GM12873 (cell line): Measurements from ENCODE around the gene PARVB.

ENCODE experiments used
- CTCF ChIP-seq: IDR thresholded peaks from 2 replicates; pipeline ENCODE4 v1.5.1; 2012; ENCODE audit warnings: low read depth, mild to moderate bottlenecking, moderate library complexity, low read length, control low read depth; ENCODE audit not compliant: insufficient read depth; ENCODE audit errors: missing control alignments

Gene PARVB

DNA sequence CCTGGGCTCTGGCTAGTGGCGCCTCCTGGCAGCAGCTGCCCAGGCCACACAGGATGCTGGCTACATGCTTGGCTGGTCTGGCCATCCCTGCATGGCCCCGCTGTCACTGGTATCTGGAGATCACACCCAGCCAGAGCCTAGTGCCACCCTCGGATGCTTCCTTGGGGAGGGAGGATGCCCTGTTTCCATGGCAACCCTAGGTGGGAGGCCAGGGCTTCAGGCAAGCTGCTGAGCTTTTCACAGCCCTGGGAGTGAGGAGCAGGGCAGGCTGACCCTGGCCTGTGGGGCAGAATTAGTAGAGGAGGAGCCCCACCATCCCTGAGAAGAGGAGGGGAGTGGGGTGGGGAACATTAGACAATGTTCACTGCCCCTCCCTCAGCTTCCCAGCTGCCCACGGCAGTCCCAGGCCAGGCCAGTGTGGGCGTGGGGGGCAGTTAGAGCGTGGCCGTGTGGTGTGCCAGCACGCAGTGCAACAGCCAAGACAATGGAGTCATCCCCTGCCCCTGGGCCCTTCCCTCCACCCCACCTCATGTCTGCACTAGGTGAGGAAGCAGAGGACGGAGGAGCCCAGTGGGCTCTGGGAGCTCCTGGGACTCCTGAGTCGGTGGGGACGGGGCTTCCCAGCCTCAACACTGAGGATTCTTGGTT, 50.4 kb downstream of the PARVB start:
- no peak for TF ChIP-seq CTCF

DNA sequence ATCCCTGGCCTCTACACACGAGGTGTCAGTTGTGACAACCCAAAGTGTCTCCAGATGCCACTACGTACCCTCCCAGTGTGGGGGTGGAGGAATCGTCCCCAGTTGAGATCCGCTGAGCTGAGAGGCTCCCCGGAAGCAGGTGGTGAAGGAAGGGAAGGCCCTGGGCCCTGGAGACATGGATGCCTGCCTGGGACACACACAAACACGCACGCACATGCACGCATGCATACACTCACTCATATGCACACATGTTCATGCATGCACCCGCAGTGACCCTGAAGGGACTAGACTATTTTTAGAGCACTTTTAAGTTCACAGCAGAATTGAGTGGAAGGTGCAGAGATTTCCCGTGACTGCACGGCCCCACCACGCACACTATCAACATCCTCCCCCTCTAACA, 50.9 kb downstream of the PARVB start:
- no peak for TF ChIP-seq CTCF

GRCh38 chr22:44075670-44076069, 51.6 kb downstream of the PARVB start:
- no peak for TF ChIP-seq CTCF

GRCh38 chr22:44076825-44077224, 52.7 kb downstream of the PARVB start:
- TF ChIP-seq CTCF: no peak

DNA sequence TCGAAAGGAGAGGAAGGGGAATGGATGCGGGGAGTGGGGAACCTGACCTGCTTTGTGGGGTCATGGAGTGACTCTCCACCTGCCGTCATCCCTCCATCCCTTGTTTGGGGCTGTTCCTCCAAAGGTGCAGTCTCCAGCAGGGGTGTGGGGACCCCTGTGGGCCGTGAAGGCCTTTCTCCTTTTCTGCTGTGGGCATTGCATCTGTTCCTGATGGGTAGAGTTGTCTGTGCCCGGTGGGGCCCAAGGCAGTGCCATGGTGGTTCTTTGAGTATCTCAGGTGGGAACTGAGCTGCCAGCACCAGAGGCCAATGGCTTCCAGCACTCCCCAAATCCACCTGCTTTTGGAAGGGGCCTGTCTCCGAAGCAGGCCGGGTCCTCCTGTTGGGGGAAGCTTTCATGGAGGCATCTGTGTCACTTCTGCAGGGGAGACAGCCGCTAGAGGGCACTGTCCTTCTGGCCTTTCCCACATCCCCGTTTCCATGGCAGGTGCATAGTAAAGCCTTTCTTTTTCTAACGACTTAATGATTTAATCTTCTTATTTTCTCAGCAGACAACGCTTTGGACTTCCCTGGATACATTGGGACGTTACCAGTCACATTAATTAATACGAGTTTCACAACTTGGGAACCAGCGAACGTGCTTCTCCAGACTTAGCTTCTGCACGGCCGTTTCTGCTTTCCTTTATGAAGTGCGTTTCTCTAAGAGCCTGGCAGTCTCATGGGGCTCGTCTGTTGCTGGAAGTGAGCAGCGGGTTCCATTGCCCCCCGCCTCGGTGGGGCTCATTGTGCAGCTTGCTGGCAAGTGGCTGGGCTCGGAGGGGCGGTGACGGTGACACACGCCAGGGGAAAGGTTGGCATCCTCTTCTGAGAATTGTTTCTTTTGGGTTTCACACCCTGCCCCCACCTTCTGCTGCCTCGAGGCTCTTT, 57.1 kb downstream of the PARVB start:
- TF ChIP-seq CTCF: peak; percentile 92

GRCh38 chr22:44082801-44083200, 58.7 kb downstream of the PARVB start:
- TF ChIP-seq CTCF: no peak

DNA sequence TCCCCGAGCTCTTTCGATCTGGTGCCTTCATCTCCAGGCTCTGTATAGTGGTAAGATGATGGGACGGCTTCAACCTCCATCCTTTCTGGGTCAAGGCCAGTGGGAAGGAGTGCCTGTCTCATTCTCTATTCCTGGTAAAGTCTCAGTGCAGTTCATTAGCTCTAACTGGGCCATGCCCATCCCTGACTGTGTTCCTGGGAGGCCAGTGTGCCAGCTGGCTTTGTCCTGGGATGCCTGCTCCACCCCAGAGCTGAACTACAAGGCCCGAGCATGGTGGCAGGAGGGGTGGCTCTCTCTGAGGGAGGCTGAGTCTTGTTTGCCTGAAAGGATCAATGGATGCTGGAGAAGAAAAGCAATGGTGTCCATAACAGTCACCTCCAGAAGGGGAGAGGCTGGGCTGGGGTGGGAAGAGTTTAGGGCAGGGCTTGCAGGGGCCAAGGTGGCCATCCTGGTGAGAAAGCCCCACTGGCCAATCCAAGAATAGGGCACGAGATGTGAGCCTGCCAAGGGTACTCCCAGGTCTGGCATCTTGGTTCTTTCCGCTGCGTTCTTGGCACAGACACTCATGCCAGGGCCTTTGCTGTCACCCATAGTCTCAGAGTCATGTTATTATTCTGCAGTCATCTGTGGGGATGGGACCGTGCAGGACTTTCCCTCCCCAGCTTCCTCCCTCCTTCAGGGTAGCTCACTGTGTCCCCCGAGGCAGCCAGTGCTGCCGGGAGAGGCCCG, 60.1 kb downstream of the PARVB start:
- TF ChIP-seq CTCF: no peak
